Peyer's patch (tissue), 4 donors: ENCODE results near the gene KISS1. TPM values are rescaled to one million over a fixed set of nuclear protein-coding genes. Genes with fewer than 3 reads are reported as not detected.

Source experiments
- DNase-seq, 3 donors: peaks; one replicate each; pipeline ENCODE4 v3.0.0-alpha.2; 2017 to 2019
- H3K27ac ChIP-seq, 4 donors: fragments of 200-600 bp; sonication (generic); one replicate each; pipeline ENCODE4 v1.5.1; 2016 to 2019
- H3K27me3 ChIP-seq, 2 donors: fragments of 200-600 bp; sonication (generic); one replicate each; pipeline ENCODE4 v1.5.1; 2019
- H3K36me3 ChIP-seq, 3 donors: fragments of 200-600 bp; sonication (generic); one replicate each; pipeline ENCODE4 v1.5.1; 2016 to 2019
- H3K4me1 ChIP-seq, 4 donors: fragments of 200-600 bp; sonication (generic); one replicate each; pipeline ENCODE4 v1.5.1; 2016 to 2019
- H3K4me3 ChIP-seq, 4 donors: fragments of 200-600 bp; sonication (generic); 1 replicate in 3 of 4; 2 replicates in 1 of 4; pipeline ENCODE4 v1.5.1; 2016 to 2019; ENCODE audit warnings: mild to moderate bottlenecking in 1 of 4
- H3K9me3 ChIP-seq, 4 donors: fragments of 200-600 bp; sonication (generic); one replicate each; pipeline ENCODE4 v1.5.1; 2016 to 2019; ENCODE audit warnings: mild to moderate bottlenecking in 1 of 4
- CTCF ChIP-seq, 6 experiments: fragments of 450-650 bp in 4 of 6; fragments of 200-600 bp in 2 of 6; sonication (generic) in 1 of 6; IDR thresholded peaks; one replicate each; pipeline ENCODE4 v1.5.1; 2017 to 2019; ENCODE audit warnings: antibody characterized with exemption in 6 of 6, mild to moderate bottlenecking in 3 of 6, moderate library complexity in 1 of 6
- POLR2A ChIP-seq, 2 donors: fragments of 450-650 bp; IDR thresholded peaks; one replicate each; pipeline ENCODE4 v1.5.1; 2017; ENCODE audit warnings: antibody characterized with exemption in 2 of 2, mild to moderate bottlenecking in 2 of 2, moderate library complexity in 2 of 2
- total RNA-seq, 4 donors: library from RNA; depleted of rRNA; stranded (reverse); fragments of >200 nt; gene quantifications; one replicate each; pipeline ENCODE4 v1.1.0, GENCODE V29; 2016

KISS1 gene
- total RNA-seq, 4 donors from 2014 or later = 3.0 to 7.0 TPM; not detected in 2

GRCh38 chr1:204206121-204206520, 9.8 kb upstream of the KISS1 start:
- no peaks in the 10 kb centered on the region for H3K36me3 ChIP-seq
- H3K4me3 ChIP-seq = no peak overlapping the region
- no peaks in the 10 kb centered on the region for H3K9me3 ChIP-seq
- H3K27me3 ChIP-seq = no peaks in the 10 kb centered on the region
- no peaks in the 10 kb centered on the region for H3K4me1 ChIP-seq
- H3K27ac ChIP-seq = no peak overlapping the region
- TF ChIP-seq POLR2A (IDR thresholded peaks at IDR 0.05) = no peak
- no peak for DNase-seq

GRCh38 chr1:204205486-204205885, 9.2 kb upstream of the KISS1 start:
- no peaks in the 10 kb centered on the region for H3K9me3 ChIP-seq
- H3K4me3 ChIP-seq = no peak overlapping the region
- H3K27me3 ChIP-seq = no peaks in the 10 kb centered on the region
- no peak overlapping the region for H3K27ac ChIP-seq
- TF ChIP-seq CTCF (IDR thresholded peaks at IDR 0.05) = no peak
- no peak for TF ChIP-seq POLR2A (IDR thresholded peaks at IDR 0.05)
- no peaks in the 10 kb centered on the region for H3K4me1 ChIP-seq
- no peaks in the 10 kb centered on the region for H3K36me3 ChIP-seq
- DNase-seq = no peak

- no peaks in the 10 kb centered on the region for H3K27me3 ChIP-seq
- H3K4me1 ChIP-seq = no peaks in the 10 kb centered on the region
- TF ChIP-seq POLR2A (IDR thresholded peaks at IDR 0.05) (no peak), CTCF (IDR thresholded peaks at IDR 0.05) (no peak)
- no peak overlapping the region for H3K4me3 ChIP-seq
- DNase-seq = no peak
- H3K27ac ChIP-seq = no peak overlapping the region
- H3K9me3 ChIP-seq = no peaks in the 10 kb centered on the region
- H3K36me3 ChIP-seq = no peaks in the 10 kb centered on the region
Measured at GRCh38 chr1:204204944-204205343, 8.7 kb upstream of the KISS1 start.

GRCh38 chr1:204203206-204203767, 7.0 kb upstream of the KISS1 start:
- Histone ChIP-seq H3K27me3 (no peaks in the 10 kb centered on the region), H3K36me3 (no peaks in the 10 kb centered on the region), H3K27ac (no peak overlapping the region), H3K4me1 (no peaks in the 10 kb centered on the region), H3K4me3 (no peak overlapping the region), H3K9me3 (no peaks in the 10 kb centered on the region)
- no peak for TF ChIP-seq POLR2A (IDR thresholded peaks at IDR 0.05)
- TF ChIP-seq CTCF (IDR thresholded peaks at IDR 0.05) = no peak
- no peak for DNase-seq

GRCh38 chr1:204202481-204202880, 6.2 kb upstream of the KISS1 start:
- Histone ChIP-seq H3K9me3 (no peaks in the 10 kb centered on the region), H3K27me3 (no peaks in the 10 kb centered on the region), H3K36me3 (no peaks in the 10 kb centered on the region), H3K4me3 (no peak overlapping the region), H3K4me1 (no peaks in the 10 kb centered on the region), H3K27ac (no peak overlapping the region)
- no peak for DNase-seq
- TF ChIP-seq CTCF (IDR thresholded peaks at IDR 0.05) = no peak
- no peak for TF ChIP-seq POLR2A (IDR thresholded peaks at IDR 0.05)

GRCh38 chr1:204201348-204202040, 5.2 kb upstream of the KISS1 start:
- H3K9me3 ChIP-seq = no peaks in the 10 kb centered on the region
- H3K27me3 ChIP-seq = no peaks in the 10 kb centered on the region
- H3K27ac ChIP-seq = no peak overlapping the region
- TF ChIP-seq POLR2A (IDR thresholded peaks at IDR 0.05) = no peak
- no peak for TF ChIP-seq CTCF (IDR thresholded peaks at IDR 0.05)
- H3K36me3 ChIP-seq = no peaks in the 10 kb centered on the region
- no peak for DNase-seq
- H3K4me1 ChIP-seq = no peaks in the 10 kb centered on the region
- H3K4me3 ChIP-seq = no peak overlapping the region
